GM12891 (cell line): ENCODE results near the gene SRRM4.

Experiments
- DNase-seq: peaks from one replicate; pipeline ENCODE4 v3.0.0; 2011; ENCODE audit warnings: low spot score; ENCODE audit not compliant: insufficient read length
- FAIRE-seq: peaks from 2 replicates; lab custom pipeline; 2011; peaks lifted over from hg19 to GRCh38; lab: Jason Lieb, UNC
- PAX5 ChIP-seq: IDR thresholded peaks from 2 replicates; pipeline ENCODE4 v1.6.1; 2011; ENCODE audit warnings: low read length, moderate library complexity, mild to moderate bottlenecking; ENCODE audit not compliant: insufficient read depth, severe bottlenecking
- POLR2A ChIP-seq: IDR thresholded peaks from 2 replicates; pipeline ENCODE4 v1.6.1; 2011; ENCODE audit warnings: low read depth, low read length, control low read depth
- POLR2AphosphoS5 ChIP-seq: IDR thresholded peaks from 2 replicates; pipeline ENCODE4 v1.6.1; 2011; ENCODE audit warnings: low read depth, low read length, control low read depth
- POU2F2 ChIP-seq: IDR thresholded peaks from 2 replicates; pipeline ENCODE4 v1.6.1; 2011; ENCODE audit warnings: low read depth, mild to moderate bottlenecking, control low read depth, low read length, moderate library complexity
- SPI1 ChIP-seq: IDR thresholded peaks from 2 replicates; pipeline ENCODE4 v1.6.1; 2011; ENCODE audit warnings: low read depth, low read length, control low read depth
- TAF1 ChIP-seq: IDR thresholded peaks from 2 replicates; pipeline ENCODE4 v1.6.1; 2011; ENCODE audit warnings: low read depth, low read length, control low read depth

SRRM4 gene

GRCh38 chr12:119134284-119135072 is 153.1 kb downstream of the SRRM4 start:
- TF ChIP-seq POLR2A (no peak), PAX5 (no peak), POLR2AphosphoS5 (no peak), POU2F2 (no peak), TAF1 (no peak), SPI1 (no peak)
- DNase-seq = no peak
- no peak for FAIRE-seq

GRCh38 chr12:119136811-119137410 is 155.6 kb downstream of the SRRM4 start:
- DNase-seq (no peak), FAIRE-seq (no peak)
- no peak for TF ChIP-seq TAF1
- no peak for TF ChIP-seq SPI1
- TF ChIP-seq POLR2AphosphoS5 = no peak

GRCh38 chr12:119139448-119139847 is 158.1 kb downstream of the SRRM4 start:
- FAIRE-seq = no peak
- TF ChIP-seq POU2F2 = no peak
- no peak for TF ChIP-seq PAX5
- no peak for TF ChIP-seq POLR2AphosphoS5
- TF ChIP-seq SPI1 = no peak
- no peak for TF ChIP-seq POLR2A
- no peak for TF ChIP-seq TAF1

GRCh38 chr12:119145367-119145766 is 164.0 kb downstream of the SRRM4 start:
- no peak for FAIRE-seq
- TF ChIP-seq TAF1 (no peak), SPI1 (no peak), POU2F2 (no peak), POLR2AphosphoS5 (no peak), POLR2A (no peak), PAX5 (no peak)
- DNase-seq = no peak

More at GRCh38 chr12:119139448-119139847, 158.1 kb downstream of the SRRM4 start:
- no peak for DNase-seq

- FAIRE-seq = no peak
- TF ChIP-seq TAF1 = no peak
- TF ChIP-seq POLR2AphosphoS5 = no peak
- TF ChIP-seq PAX5 = no peak
- TF ChIP-seq SPI1 = no peak
- TF ChIP-seq POLR2A = no peak
- no peak for TF ChIP-seq POU2F2
- DNase-seq = no peak
Observed at GRCh38 chr12:119147847-119148448, 166.6 kb downstream of the SRRM4 start.

- TF ChIP-seq TAF1 (no peak), SPI1 (no peak), POU2F2 (no peak), PAX5 (no peak), POLR2A (no peak), POLR2AphosphoS5 (no peak)
- no peak for FAIRE-seq
- DNase-seq = no peak
Observed at GRCh38 chr12:119149270-119149669, 167.9 kb downstream of the SRRM4 start.

GRCh38 chr12:119151445-119152026 is 170.2 kb downstream of the SRRM4 start:
- FAIRE-seq (no peak), DNase-seq (no peak)
- TF ChIP-seq POU2F2 (no peak), SPI1 (no peak), TAF1 (no peak), PAX5 (no peak), POLR2A (no peak), POLR2AphosphoS5 (no peak)

- DNase-seq (no peak), FAIRE-seq (no peak)
- TF ChIP-seq PAX5 (no peak), POLR2A (no peak)
Observed at GRCh38 chr12:119153477-119154434, 172.4 kb downstream of the SRRM4 start.
